ENCODE data around the gene GREM2.

DNA sequence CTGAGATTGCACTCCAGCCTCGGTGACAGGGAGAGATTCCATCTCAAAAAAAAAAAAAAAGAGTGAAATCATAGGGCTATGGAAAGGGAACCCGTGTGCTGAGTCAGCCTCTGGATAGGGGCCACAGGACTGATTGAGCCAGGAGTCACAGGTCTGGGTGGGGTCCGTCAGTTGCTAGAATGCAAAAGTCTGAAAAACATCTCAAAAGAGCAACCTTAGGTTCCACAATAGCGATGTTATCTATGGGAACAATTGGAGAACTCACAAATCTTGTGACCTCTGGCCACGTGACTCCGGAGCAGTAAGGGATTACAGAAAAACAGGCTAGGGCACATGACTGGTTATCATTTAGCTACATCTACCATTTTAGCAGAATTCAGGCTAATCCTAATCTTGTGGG is 32.8 kb upstream of the GREM2 start:
- no peak for TF ChIP-seq CREM (CRISPR knock-in tag; IDR thresholded peaks at IDR 0.05)
- TF ChIP-seq, protein P1, sequence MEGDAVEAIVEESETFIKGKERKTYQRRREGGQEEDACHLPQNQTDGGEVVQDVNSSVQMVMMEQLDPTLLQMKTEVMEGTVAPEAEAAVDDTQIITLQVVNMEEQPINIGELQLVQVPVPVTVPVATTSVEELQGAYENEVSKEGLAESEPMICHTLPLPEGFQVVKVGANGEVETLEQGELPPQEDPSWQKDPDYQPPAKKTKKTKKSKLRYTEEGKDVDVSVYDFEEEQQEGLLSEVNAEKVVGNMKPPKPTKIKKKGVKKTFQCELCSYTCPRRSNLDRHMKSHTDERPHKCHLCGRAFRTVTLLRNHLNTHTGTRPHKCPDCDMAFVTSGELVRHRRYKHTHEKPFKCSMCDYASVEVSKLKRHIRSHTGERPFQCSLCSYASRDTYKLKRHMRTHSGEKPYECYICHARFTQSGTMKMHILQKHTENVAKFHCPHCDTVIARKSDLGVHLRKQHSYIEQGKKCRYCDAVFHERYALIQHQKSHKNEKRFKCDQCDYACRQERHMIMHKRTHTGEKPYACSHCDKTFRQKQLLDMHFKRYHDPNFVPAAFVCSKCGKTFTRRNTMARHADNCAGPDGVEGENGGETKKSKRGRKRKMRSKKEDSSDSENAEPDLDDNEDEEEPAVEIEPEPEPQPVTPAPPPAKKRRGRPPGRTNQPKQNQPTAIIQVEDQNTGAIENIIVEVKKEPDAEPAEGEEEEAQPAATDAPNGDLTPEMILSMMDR (IDR thresholded peaks at IDR 0.05) = no peak
- TF ChIP-seq, protein P2, sequence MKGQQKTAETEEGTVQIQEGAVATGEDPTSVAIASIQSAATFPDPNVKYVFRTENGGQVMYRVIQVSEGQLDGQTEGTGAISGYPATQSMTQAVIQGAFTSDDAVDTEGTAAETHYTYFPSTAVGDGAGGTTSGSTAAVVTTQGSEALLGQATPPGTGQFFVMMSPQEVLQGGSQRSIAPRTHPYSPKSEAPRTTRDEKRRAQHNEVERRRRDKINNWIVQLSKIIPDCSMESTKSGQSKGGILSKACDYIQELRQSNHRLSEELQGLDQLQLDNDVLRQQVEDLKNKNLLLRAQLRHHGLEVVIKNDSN (CRISPR knock-in tag; IDR thresholded peaks at IDR 0.05) = no peak
- no peak for TF ChIP-seq NFYB (CRISPR knock-in tag; conservative IDR thresholded peaks at IDR 0.05; ENCODE audit: low read depth)
- TF ChIP-seq, protein P3, sequence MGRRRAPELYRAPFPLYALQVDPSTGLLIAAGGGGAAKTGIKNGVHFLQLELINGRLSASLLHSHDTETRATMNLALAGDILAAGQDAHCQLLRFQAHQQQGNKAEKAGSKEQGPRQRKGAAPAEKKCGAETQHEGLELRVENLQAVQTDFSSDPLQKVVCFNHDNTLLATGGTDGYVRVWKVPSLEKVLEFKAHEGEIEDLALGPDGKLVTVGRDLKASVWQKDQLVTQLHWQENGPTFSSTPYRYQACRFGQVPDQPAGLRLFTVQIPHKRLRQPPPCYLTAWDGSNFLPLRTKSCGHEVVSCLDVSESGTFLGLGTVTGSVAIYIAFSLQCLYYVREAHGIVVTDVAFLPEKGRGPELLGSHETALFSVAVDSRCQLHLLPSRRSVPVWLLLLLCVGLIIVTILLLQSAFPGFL (CRISPR knock-in tag; IDR thresholded peaks at IDR 0.05; ENCODE audit: borderline replicate concordance) = no peak
- TF ChIP-seq, protein P4, sequence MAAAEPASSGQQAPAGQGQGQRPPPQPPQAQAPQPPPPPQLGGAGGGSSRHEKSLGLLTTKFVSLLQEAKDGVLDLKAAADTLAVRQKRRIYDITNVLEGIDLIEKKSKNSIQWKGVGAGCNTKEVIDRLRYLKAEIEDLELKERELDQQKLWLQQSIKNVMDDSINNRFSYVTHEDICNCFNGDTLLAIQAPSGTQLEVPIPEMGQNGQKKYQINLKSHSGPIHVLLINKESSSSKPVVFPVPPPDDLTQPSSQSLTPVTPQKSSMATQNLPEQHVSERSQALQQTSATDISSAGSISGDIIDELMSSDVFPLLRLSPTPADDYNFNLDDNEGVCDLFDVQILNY (CRISPR knock-in tag; IDR thresholded peaks at IDR 0.05) = no peak
- no peak for TF ChIP-seq ETV6 (CRISPR knock-in tag; IDR thresholded peaks at IDR 0.05)
- no peak for TF ChIP-seq ZNF232 (CRISPR knock-in tag; IDR thresholded peaks at IDR 0.05)
- TF ChIP-seq FOXK1 (CRISPR knock-in tag; IDR thresholded peaks at IDR 0.05) = no peak
- TF ChIP-seq ESRRA (CRISPR knock-in tag; IDR thresholded peaks at IDR 0.05; ENCODE audit: borderline replicate concordance) = no peak
- TF ChIP-seq CREB1 (CRISPR knock-in tag; IDR thresholded peaks at IDR 0.05) = no peak
- TF ChIP-seq ZNF121 (CRISPR knock-in tag; IDR thresholded peaks at IDR 0.05) = no peak

All from WTC11 (cell line).